NB4 (cell line): ENCODE results near the gene OR7C1.

ENCODE experiments used
- MAX ChIP-seq: IDR thresholded peaks from 2 replicates; pipeline ENCODE4 v1.6.1; 2011; ENCODE audit warnings: low read depth, low read length
- MYC ChIP-seq: IDR thresholded peaks from 2 replicates; pipeline ENCODE4 v1.6.1; 2011; ENCODE audit warnings: low read depth, low read length
- POLR2A ChIP-seq: IDR thresholded peaks from 2 replicates; pipeline ENCODE4 v1.6.1; 2011; ENCODE audit warnings: mild to moderate bottlenecking; ENCODE audit not compliant: insufficient read length; ENCODE audit errors: extremely low read depth
- TF ChIP-seq, protein P1 (sequence below): IDR thresholded peaks from one replicate; pipeline ENCODE4 v1.5.1; 2012; ENCODE audit warnings: low read depth, low read length

DNA sequence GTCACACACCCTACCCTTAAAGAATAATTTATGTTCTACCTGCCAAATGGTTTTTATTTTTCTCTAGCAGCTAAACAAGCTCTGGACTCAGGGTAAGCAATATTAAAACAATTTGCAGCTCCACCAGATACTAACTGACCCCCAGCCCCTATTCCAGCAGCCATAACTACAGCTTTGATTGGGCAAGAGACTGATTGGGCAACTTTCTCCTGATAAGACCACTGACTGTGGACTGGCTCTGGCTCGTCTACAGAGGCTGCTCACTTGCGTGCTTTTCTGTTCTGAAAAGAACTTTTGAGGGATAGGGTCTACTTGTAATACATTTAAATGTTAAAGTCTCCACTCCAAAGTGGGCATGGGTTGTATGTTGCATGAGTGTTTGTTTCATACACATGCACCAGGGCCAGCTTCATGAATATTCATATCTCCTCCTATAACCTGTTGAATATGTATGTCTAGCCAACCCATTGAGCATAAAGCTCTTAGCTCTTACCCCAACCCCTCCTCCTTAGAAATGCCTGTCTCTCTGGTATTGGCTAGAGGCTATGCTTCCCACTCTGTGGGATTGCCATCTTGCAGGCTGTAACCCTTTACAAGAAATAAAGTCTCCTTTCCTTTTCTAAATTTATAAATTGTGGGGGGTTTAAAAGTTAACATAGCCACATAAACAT, 19.9 kb downstream of the OR7C1 start:
- TF ChIP-seq, protein P1, sequence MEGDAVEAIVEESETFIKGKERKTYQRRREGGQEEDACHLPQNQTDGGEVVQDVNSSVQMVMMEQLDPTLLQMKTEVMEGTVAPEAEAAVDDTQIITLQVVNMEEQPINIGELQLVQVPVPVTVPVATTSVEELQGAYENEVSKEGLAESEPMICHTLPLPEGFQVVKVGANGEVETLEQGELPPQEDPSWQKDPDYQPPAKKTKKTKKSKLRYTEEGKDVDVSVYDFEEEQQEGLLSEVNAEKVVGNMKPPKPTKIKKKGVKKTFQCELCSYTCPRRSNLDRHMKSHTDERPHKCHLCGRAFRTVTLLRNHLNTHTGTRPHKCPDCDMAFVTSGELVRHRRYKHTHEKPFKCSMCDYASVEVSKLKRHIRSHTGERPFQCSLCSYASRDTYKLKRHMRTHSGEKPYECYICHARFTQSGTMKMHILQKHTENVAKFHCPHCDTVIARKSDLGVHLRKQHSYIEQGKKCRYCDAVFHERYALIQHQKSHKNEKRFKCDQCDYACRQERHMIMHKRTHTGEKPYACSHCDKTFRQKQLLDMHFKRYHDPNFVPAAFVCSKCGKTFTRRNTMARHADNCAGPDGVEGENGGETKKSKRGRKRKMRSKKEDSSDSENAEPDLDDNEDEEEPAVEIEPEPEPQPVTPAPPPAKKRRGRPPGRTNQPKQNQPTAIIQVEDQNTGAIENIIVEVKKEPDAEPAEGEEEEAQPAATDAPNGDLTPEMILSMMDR, result no peak
- TF ChIP-seq MYC (no peak), POLR2A (no peak), MAX (no peak)
